Ectodermal cell (in vitro differentiated cells): Measurements from ENCODE around the gene ARSB.

Experiments used
- H3K27ac ChIP-seq: 2 replicates; pipeline ENCODE4 v1.7.0; 2013; ENCODE audit warnings: mild to moderate bottlenecking, low read depth, low read length; ENCODE audit not compliant: insufficient read depth, poor library complexity, severe bottlenecking
- H3K27me3 ChIP-seq: 2 replicates; pipeline ENCODE4 v1.7.0; 2013; ENCODE audit warnings: mild to moderate bottlenecking, low read length; ENCODE audit not compliant: insufficient read depth, control insufficient read depth, poor library complexity, severe bottlenecking
- H3K36me3 ChIP-seq: one replicate; pipeline ENCODE4 v1.7.0; 2013; ENCODE audit warnings: low read length; ENCODE audit not compliant: control insufficient read depth, insufficient read depth
- H3K4me1 ChIP-seq: one replicate; pipeline ENCODE4 v1.7.0; 2013; ENCODE audit warnings: low read length; ENCODE audit not compliant: control insufficient read depth, insufficient read depth
- H3K4me3 ChIP-seq: 2 replicates; pipeline ENCODE4 v1.7.0; 2013; ENCODE audit warnings: low read depth, low read length, control low read depth; ENCODE audit not compliant: insufficient read depth
- H3K9me3 ChIP-seq: 2 replicates; pipeline ENCODE4 v1.7.0; 2013; ENCODE audit warnings: mild to moderate bottlenecking, low read length, moderate library complexity; ENCODE audit not compliant: control insufficient read depth
- WGBS, 2 experiments: methylation state at CpG; one replicate each; pipeline ENCODE4 v1.1.7; 2013; ENCODE audit warnings: missing lambda C conversion rate in 2 of 2; 5-methylcytosine and 5-hydroxymethylcytosine counted together

The ARSB gene

GRCh38 chr5:79020861-79021561 is 35.9 kb upstream of the ARSB start:
- H3K4me1 ChIP-seq = peaks cover 15% of the 10 kb centered on the region
- H3K9me3 ChIP-seq = no peaks in the 10 kb centered on the region
- no peaks in the 10 kb centered on the region for H3K27me3 ChIP-seq
- H3K27ac ChIP-seq = no peak overlapping the region
- H3K4me3 ChIP-seq = no peak overlapping the region
- WGBS, 2 experiments = 30 to 32% methylated on average over 14 of the region's 14 CpGs
- H3K36me3 ChIP-seq = no peaks in the 10 kb centered on the region

GRCh38 chr5:79014631-79015030 is 29.5 kb upstream of the ARSB start:
- Histone ChIP-seq H3K4me1 (no peaks in the 10 kb centered on the region), H3K9me3 (no peaks in the 10 kb centered on the region), H3K27ac (no peak overlapping the region), H3K36me3 (no peaks in the 10 kb centered on the region), H3K27me3 (no peaks in the 10 kb centered on the region), H3K4me3 (no peak overlapping the region)
- WGBS, 2 experiments = 88 to 92% methylated on average over 2 of the region's 2 CpGs

GRCh38 chr5:79011869-79012268 is 26.8 kb upstream of the ARSB start:
- no peaks in the 10 kb centered on the region for H3K27me3 ChIP-seq
- H3K9me3 ChIP-seq = no peaks in the 10 kb centered on the region
- H3K4me1 ChIP-seq = no peaks in the 10 kb centered on the region
- no peak overlapping the region for H3K4me3 ChIP-seq
- H3K36me3 ChIP-seq = no peaks in the 10 kb centered on the region
- no peak overlapping the region for H3K27ac ChIP-seq

DNA sequence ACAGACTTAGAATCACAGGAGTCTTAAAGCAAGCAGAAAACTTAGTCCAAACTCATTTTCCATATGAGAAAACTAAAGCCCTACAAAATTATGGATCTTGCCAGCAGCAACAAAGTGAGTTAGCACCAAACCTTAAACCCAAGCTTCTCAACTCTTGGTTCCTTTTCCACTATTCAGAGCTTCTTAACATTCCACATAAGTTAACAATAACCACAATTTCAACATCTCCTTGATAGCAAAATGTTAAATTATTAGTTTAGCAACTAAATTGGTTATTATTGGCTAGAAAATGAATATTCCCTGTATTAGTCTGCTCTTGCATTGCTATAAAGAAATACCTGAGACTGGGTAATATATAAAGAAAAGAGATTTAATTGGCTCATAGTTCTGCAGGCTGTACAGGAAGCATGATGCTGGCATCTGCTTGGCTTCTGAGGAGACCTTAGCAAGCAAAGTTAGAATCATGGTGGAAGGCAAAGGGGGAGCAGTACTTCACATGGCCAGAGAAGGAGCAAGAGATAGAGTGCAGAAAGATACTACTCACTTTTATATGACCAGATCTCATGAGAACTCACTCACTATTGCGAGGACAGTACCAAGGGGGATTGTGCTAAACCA is 26.2 kb upstream of the ARSB start:
- WGBS, 2 experiments = 89 to 95% methylated on average over 1 of the region's 1 CpG
- H3K9me3 ChIP-seq = no peaks in the 10 kb centered on the region

DNA sequence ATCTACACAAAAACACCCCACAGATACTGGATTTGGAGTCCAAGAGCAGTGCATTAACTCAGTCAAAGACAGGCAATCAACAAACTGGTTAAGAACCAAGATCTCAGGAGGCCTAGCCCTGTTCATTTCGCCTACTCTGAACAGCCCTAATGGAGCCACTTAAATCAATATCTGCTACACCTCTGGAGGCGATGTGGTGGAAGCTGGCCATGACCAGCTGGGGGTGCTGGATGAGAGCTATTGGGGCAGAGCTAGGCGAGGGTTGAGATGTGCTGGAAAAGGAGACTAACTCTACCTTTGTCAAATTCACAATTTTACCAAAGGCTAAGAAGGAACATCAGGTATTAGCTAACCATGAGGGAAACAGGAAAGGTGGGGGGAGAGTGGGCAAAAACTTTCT is 23.3 kb upstream of the ARSB start:
- Histone ChIP-seq H3K27me3 (no peaks in the 10 kb centered on the region), H3K27ac (no peak overlapping the region), H3K36me3 (no peaks in the 10 kb centered on the region), H3K4me1 (no peaks in the 10 kb centered on the region), H3K9me3 (no peaks in the 10 kb centered on the region), H3K4me3 (no peak overlapping the region)
- 88 to 94% methylated on average over 2 to 3 of the region's 3 CpGs for whole genome bisulfite sequencing, 2 experiments

More for the DNA sequence above, 26.2 kb upstream of the ARSB start:
- Histone ChIP-seq H3K27ac (no peak overlapping the region), H3K4me1 (no peaks in the 10 kb centered on the region), H3K4me3 (no peak overlapping the region), H3K36me3 (no peaks in the 10 kb centered on the region), H3K27me3 (no peaks in the 10 kb centered on the region)

DNA sequence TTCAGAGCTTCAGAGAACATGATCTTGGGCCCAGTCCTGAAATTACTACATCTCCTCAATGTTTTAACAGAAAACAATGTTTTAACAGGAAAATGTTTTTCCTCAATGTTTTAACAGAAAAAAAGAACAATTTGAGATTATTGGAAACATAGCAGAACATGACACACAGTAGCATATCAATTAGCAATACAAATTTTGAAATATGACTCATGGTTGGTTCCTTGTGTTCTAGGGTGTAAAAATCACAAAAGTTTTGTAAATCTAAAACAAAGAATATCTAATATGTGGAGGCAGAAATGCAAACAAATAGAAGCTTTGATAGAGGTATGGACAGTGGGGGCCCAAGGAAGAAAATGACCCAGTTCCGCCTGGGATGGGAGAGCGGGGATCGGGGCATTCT is 22.8 kb upstream of the ARSB start:
- WGBS, 2 experiments = 80 to 88% methylated on average over 3 of the region's 3 CpGs
- Histone ChIP-seq H3K4me3 (no peak overlapping the region), H3K9me3 (no peaks in the 10 kb centered on the region), H3K4me1 (no peaks in the 10 kb centered on the region), H3K27me3 (no peaks in the 10 kb centered on the region), H3K27ac (no peak overlapping the region), H3K36me3 (no peaks in the 10 kb centered on the region)

- Histone ChIP-seq H3K36me3 (no peaks in the 10 kb centered on the region), H3K4me3 (no peak overlapping the region), H3K27ac (no peak overlapping the region), H3K4me1 (no peaks in the 10 kb centered on the region), H3K9me3 (no peaks in the 10 kb centered on the region), H3K27me3 (no peaks in the 10 kb centered on the region)
- WGBS, 2 experiments = 85 to 93% methylated on average over 3 to 6 of the region's 6 CpGs
Measured at GRCh38 chr5:79005936-79006631, 21.0 kb upstream of the ARSB start.

DNA sequence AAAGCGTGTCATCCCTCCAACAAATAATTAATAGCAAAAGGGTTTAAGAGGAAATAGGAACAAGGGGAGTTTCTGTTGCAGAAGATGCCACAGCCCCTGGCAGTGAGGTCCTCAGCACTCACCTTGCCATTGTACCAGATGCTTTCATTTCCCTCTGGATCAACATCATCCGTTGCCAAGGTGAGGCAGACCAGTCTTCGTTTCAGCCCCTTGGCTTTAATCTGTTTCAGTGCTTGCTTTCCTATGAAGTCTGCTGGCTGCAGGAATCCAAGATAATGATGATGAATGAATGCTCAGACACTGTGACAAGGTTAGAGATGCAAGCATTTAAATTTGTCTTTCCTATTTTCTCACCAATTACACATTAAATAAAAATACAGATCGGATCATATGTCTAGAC is 20.0 kb upstream of the ARSB start:
- Histone ChIP-seq H3K4me3 (no peak overlapping the region), H3K36me3 (no peaks in the 10 kb centered on the region), H3K4me1 (no peaks in the 10 kb centered on the region), H3K27me3 (no peaks in the 10 kb centered on the region), H3K27ac (no peak overlapping the region), H3K9me3 (no peaks in the 10 kb centered on the region)
- WGBS, 2 experiments = 79 to 88% methylated on average over 3 to 4 of the region's 4 CpGs

GRCh38 chr5:79002374-79002773 is 17.3 kb upstream of the ARSB start:
- WGBS, 2 experiments = 82 to 89% methylated on average over 1 of the region's 1 CpG
- no peak overlapping the region for H3K4me3 ChIP-seq
- no peak overlapping the region for H3K27ac ChIP-seq
- H3K9me3 ChIP-seq = no peaks in the 10 kb centered on the region
- H3K36me3 ChIP-seq = no peaks in the 10 kb centered on the region
- H3K4me1 ChIP-seq = no peaks in the 10 kb centered on the region
- H3K27me3 ChIP-seq = no peaks in the 10 kb centered on the region

- Histone ChIP-seq H3K27ac (no peak overlapping the region), H3K4me3 (no peak overlapping the region)
Measured at GRCh38 chr5:79001471-79001870, 16.4 kb upstream of the ARSB start.

More at GRCh38 chr5:79001471-79001870, 16.4 kb upstream of the ARSB start:
- Histone ChIP-seq H3K27me3 (no peaks in the 10 kb centered on the region), H3K36me3 (no peaks in the 10 kb centered on the region), H3K4me1 (no peaks in the 10 kb centered on the region), H3K9me3 (no peaks in the 10 kb centered on the region)
